Neural cell (in vitro differentiated cells): ENCODE results near the gene PARK7.

Experiments
- EP300 ChIP-seq: fragments of 450-650 bp; conservative IDR thresholded peaks from 2 replicates; pipeline ENCODE4 v1.6.1; 2014; ENCODE audit warnings: antibody characterized with exemption, mild to moderate bottlenecking, moderate library complexity; ENCODE audit not compliant: poor library complexity, severe bottlenecking
- SMC3 ChIP-seq: fragments of 450-650 bp; conservative IDR thresholded peaks from 2 replicates; pipeline ENCODE4 v1.6.1; 2014; ENCODE audit warnings: antibody characterized with exemption, mild to moderate bottlenecking, moderate library complexity; ENCODE audit not compliant: poor library complexity
- TAF1 ChIP-seq: IDR thresholded peaks from 2 replicates; pipeline ENCODE4 v1.6.1; 2012; ENCODE audit warnings: low read depth
- TF ChIP-seq, protein P1 (sequence below): fragments of 450-650 bp; IDR thresholded peaks from 2 replicates; pipeline ENCODE4 v1.5.1; 2014; ENCODE audit warnings: antibody characterized with exemption, mild to moderate bottlenecking, moderate library complexity; ENCODE audit not compliant: poor library complexity, severe bottlenecking

DNA sequence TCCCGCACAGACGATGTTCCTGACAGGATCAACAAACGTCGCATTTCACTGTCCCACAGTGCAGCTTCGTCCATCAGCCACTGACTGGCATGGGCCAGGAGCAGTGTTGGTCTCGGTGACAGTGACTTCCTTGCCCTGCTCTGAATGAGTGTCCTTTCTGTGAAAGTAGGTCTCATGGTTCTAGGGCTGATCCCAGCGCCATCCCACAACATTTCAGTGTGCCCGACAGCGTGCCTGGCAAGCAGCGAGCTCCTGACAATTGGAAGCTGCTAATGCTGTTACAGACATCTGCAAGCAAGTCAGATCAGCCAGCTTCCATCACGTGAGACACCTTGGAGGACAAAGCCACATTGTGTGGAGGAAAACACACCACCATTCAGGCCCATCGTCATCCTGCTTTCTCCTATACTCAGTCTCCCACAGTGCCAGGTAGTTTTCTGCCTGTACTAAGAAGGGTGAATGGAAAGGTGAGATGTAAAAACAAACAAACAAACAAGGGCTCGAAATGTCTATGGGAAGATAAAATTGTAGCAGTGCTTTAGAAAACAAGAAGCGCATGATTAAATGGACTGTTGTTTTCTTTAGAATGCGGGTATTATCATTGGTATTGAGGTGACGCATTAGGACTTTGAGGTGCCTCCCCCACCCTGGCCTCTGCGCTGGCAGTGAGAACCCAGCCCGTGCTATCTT lies 42.7 kb downstream of the PARK7 start:
- TF ChIP-seq EP300 (no peak), TAF1 (no peak), SMC3 (no peak)
- TF ChIP-seq, protein P1, sequence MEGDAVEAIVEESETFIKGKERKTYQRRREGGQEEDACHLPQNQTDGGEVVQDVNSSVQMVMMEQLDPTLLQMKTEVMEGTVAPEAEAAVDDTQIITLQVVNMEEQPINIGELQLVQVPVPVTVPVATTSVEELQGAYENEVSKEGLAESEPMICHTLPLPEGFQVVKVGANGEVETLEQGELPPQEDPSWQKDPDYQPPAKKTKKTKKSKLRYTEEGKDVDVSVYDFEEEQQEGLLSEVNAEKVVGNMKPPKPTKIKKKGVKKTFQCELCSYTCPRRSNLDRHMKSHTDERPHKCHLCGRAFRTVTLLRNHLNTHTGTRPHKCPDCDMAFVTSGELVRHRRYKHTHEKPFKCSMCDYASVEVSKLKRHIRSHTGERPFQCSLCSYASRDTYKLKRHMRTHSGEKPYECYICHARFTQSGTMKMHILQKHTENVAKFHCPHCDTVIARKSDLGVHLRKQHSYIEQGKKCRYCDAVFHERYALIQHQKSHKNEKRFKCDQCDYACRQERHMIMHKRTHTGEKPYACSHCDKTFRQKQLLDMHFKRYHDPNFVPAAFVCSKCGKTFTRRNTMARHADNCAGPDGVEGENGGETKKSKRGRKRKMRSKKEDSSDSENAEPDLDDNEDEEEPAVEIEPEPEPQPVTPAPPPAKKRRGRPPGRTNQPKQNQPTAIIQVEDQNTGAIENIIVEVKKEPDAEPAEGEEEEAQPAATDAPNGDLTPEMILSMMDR = no peak
